GM20431 (cell line): ENCODE measurements around the gene ITGAD.

Experiments used
- in situ Hi-C: fragments of 300-500 bp; cut with MseI, MboI; formaldehyde crosslinking; loops from one replicate; pipeline ENCODE4 v1.15.0; 2020; ENCODE audit warnings: low sequenced_read_pairs; ENCODE audit not compliant: unreplicated experiment

The ITGAD gene

GRCh38 chr16:31393056-31393455, at the start of gene ITGAD:
ITGAD (plus strand) TSS chr16:31393335; CDS start chr16:31393361, 26 bp downstream.
- in situ Hi-C loops: no loop called here

DNA sequence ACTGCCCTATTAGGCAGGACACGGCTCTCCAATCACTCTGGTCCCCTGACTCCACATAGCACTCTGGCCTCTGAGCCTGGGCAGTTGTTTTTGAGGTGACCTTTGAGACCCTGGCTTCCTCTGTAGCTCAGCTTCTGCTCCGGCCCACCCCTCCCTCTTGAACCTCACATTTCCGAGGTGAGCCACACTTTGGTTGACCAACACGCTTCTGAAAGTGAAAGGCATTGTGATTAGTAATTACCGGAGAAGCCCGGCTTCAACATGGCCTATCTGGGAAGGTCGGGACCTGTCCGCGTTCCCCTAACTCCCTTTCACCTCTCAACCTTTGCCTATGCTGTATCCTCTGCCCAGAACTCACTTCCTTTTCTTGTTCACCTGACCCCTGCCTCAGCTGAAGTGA, 48.4 kb upstream of the ITGAD start:
- in situ Hi-C loops: no loop called here

DNA sequence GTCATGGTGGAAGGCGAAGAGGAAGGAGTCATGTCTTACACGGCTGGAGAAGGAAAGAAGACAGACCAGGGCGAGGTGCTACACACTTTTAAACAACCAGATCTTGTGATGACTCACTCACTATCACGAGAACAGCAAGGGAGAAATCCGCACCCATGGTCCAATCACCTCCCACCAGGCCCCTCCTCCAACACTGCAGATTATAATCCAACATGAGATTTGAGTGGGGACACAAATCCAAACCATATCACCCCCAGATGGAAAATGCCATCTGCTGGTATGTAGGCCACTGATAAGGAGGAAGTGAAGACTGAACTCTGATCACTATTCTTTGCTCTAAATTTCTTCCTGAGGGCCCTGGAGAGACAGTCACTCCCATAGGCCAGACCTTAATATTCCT, 45.7 kb upstream of the ITGAD start:
- in situ Hi-C loops: no loop called here

GRCh38 chr16:31348579-31348978, 44.6 kb upstream of the ITGAD start:
- in situ Hi-C loops: no loop called here

DNA sequence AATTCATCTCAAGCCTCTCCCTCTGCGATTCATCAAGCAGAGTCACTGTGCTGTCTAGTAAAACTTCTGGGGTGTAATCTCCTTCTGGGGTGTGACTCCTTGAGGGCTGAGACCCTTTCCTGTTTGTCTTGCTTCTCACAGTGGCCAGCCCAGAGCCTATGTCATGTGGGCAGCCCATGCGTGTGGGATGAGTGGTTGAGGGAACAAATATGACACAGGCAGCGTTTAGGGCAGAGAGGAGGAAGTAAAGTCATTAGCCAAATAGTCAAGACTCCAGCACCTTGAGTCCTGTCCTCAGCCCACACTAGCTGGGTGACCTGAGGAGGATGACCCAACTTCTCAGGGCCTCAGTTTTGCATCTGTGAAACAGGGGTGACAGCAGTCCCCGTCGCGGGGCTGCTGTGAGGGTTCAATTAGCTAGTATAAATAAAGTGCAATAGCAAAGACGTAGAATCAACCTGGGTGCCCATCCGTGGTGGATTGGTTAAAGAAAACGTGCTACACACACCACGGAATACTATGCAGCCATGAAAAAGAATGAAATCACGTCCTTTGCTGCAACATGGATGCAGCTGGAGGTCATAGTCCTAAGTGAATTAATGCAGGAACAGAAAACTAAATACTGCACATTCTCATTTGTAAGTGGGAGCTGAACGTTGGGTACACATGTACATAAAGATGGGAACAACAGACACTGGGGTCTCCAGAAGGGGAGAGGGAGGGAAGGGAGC, 42.7 kb upstream of the ITGAD start:
- in situ Hi-C loops: no loop called here

DNA sequence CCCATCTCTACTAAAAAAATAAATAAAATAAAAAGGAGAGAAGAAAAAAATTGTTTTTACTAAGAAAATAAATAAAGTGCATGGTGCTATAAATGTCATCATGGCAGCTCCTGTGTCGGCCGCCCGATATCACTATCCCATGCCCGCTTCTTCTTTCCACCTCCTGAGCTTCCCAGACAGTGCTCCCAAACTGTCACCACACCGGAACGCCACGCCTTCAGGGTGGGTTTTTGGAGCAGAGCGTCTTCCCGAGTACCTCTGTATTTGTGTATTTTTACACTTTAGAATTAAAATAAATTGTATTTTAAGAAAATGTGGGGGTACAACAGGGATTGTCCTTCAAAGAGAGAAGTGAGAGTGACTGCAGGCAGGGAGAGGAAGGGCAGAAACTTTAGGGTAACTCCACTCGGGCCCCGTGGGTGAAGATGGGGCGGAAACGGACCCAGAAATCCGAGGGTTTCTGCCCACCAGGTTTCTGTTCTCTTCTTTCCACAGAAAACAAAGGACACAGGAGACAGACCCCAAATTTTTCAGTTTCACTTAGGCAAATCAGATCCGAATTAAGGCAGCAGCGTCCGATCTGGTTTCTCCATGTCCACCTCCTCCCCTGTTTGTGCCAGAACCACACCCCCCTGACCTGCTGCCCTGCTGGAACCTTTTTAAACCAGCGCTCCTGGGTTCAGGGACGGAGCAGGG, 41.7 kb upstream of the ITGAD start:
- in situ Hi-C loops: no loop called here

- in situ Hi-C loops: no loop called here
Measured at GRCh38 chr16:31351942-31352325, 41.2 kb upstream of the ITGAD start.

DNA sequence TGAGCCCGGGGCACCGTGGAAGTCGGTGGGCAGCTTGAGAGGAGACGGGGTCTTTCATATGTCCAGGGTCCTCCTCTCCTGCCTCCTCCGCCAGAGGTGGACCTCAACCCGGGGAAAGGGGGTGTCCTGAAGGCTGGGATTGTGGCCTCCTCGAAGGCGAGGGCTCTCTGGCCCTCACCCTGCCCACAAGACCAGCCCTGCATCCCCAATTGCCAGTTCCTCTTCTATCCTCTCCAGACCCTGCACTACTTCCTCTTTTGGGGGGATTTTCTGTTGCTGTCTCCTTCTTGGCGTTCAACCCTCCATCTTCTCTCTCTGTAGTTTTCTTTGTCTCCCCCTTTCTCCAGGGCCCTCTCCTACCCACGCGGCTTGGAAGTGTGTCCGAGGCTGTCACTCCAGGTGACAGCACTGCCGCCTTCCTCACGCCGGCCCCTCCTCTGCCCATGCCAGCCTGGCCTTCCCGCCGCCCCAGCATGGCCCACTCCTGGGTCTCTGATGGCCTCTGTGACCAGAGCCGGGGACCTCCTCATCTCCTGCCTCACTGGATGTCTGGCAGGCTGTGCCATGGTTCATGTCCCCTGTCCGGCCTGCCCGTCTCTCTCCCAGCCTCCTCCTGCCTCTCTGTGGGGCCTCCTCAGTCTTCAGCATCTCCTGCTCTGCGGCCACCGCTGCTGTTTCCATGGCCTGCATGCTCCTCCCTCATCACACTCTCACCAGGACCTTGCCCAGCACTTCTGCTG, 40.6 kb upstream of the ITGAD start:
- in situ Hi-C loops: no loop called here

DNA sequence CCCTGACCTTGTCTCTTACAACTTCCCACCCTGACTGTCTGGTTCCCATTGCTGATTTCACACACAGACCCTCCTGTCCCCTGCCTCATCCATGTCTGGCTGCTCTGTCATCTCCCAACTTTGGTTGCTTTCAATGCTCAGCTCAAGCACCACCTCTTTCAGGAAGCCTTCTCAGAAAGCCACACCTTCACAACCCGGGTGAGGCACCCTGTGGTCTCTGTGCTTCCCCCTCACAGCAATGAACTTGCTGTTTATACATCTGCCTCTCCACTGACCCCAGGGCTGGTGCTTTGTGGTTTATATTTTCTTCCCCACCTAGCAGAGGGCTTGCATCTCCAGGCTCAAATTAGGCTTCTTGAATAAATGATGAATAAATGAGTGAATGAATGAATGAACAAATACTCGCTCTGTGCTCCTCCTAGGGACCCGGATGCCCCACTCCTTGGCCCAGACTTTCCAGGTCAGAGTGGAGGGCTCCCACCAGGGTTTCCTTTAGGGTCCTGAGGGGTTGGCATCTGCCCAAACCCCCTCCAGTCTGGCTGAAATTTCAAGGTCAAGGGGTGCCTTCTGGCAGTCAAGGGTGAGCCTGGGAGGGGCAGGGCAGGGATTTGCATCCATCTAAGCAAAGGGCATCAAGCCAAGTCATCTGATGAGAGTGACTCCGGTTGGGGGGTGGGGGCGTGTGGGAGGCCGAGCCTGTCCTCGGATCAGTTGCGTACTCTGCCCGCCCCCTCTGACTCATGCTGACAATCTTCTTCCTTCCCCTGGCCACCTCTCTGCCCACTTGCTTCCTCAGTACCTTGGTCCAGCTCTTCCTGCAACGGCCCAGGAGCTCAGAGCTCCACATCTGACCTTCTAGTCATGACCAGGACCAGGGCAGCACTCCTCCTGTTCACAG, 38.5 kb upstream of the ITGAD start, which contains the start of gene ITGAX:
Gene ITGAX (plus strand): TSS at position 783 of the 898 bp plus-strand sequence. CDS start 79 bp downstream, at position 862.
- in situ Hi-C loops: no loop called here

- in situ Hi-C loops: no loop called here
Measured at GRCh38 chr16:31355431-31356100, 37.6 kb upstream of the ITGAD start.

DNA sequence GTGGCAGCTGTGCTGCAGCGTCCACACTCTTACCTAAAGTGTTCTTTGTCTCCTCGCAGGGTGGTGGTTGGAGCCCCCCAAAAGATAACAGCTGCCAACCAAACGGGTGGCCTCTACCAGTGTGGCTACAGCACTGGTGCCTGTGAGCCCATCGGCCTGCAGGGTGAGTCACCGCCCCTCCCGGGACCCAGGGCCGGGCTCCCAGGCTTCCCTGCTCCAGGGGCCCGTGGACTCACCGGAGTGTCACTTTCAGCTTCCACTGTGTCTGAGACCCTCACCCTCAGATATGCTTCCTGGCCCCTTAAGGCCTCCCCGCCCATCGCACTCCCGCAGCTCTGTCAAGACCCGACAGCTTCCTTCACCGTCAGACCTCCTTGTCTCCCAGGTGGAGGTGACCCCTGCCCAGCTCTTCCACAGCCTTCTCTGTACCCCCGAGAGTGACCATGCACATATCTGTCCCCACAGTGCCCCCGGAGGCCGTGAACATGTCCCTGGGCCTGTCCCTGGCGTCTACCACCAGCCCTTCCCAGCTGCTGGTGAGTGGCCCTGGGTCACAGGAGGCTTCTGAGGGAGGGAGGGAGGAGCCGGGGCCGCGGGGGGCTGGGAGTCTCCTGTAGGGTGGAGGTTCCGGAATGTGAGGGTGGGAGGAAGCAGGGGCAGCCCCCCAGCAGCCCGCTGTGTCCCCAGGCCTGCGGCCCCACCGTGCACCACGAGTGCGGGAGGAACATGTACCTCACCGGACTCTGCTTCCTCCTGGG, 36.4 kb upstream of the ITGAD start:
- in situ Hi-C loops: no loop called here

- in situ Hi-C loops: no loop called here
Measured at GRCh38 chr16:31357324-31358109, 35.6 kb upstream of the ITGAD start.

GRCh38 chr16:31360251-31360650, 32.9 kb upstream of the ITGAD start:
- in situ Hi-C loops: no loop called here

DNA sequence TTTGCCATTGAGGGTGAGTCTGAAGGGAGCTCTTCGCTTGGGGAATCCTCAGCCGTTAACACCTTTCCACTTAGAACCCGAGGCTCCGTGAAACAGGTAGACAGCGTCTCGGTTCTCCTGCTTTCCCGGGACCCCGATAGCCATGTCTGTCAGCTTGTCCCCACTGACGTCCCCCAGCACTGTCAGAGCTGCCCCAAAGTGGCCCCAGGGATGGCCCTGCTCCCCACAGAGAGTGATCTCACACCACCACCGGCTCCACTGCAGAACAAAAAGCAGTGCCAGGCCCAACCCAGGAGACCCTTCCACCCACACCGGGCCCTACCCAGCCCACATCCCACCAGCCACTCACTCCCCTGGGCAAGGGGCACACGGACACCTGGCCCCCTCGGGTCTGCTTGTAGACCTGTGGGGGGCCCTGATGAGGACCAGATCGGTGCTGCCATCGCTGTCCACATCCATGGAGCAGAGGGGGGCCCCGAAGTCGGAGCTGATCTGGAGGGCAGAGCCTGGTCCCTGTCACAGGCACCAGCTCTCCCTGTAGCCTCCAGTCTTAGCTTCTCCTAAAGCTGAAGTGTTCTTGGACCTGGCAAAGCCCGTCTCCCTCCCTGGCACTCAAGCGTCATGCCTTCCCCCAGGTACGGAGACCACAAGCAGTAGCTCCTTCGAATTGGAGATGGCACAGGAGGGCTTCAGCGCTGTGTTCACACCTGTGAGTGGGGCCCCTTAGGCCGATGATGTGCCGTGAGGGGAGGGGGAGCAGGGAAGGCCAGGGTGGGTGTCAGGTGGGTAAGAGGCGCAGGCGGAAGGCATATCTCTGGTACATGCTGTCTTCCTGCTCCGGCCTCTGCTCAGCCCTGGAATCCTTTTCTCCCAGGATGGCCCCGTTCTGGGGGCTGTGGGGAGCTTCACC, 31.7 kb upstream of the ITGAD start:
- in situ Hi-C loops: no loop called here

GRCh38 chr16:31362476-31363405, 30.4 kb upstream of the ITGAD start:
- in situ Hi-C loops: no loop called here

GRCh38 chr16:31363721-31364120, 29.4 kb upstream of the ITGAD start:
- in situ Hi-C loops: no loop called here
